ENCODE results near the gene BICRAL. TPM values are rescaled to one million over a fixed set of nuclear protein-coding genes. Genes with fewer than 3 reads are reported as not detected.

BICRAL gene
- total RNA-seq, 1 donor from 2014 or later = 14.4 TPM

- H3K36me3 Mint-ChIP-seq (ENCODE audit: insufficient read depth) = no peaks in the 10 kb centered on the region
- DNase-seq (ENCODE audit: low spot score, unreplicated experiment) = no peak
- H3K9me3 Mint-ChIP-seq (ENCODE audit: low read depth) = no peaks in the 10 kb centered on the region
- H3K4me1 Mint-ChIP-seq (ENCODE audit: low read depth) = peaks cover 7% of the 10 kb centered on the region
- H3K27ac Mint-ChIP-seq = no peak overlapping the region
- no peak overlapping the region for H3K4me3 Mint-ChIP-seq (ENCODE audit: low read depth)
- no peaks in the 10 kb centered on the region for H3K27me3 Mint-ChIP-seq
- no peak for TF ChIP-seq CTCF (IDR thresholded peaks at IDR 0.05; ENCODE audit: unreplicated experiment)
These were observed 4.6 kb upstream of the BICRAL start for GRCh38 chr6:42777126-42777822.

GRCh38 chr6:42778122-42778521 lies 3.7 kb upstream of the BICRAL start:
- Mint-ChIP-seq H3K27me3 (no peaks in the 10 kb centered on the region), H3K36me3 (ENCODE audit: insufficient read depth) (no peaks in the 10 kb centered on the region), H3K4me3 (ENCODE audit: low read depth) (no peak overlapping the region), H3K27ac (no peak overlapping the region), H3K9me3 (ENCODE audit: low read depth) (no peaks in the 10 kb centered on the region), H3K4me1 (ENCODE audit: low read depth) (peaks cover 7% of the 10 kb centered on the region)
- TF ChIP-seq CTCF (IDR thresholded peaks at IDR 0.05; ENCODE audit: unreplicated experiment) = no peak
- no peak for DNase-seq (ENCODE audit: low spot score, unreplicated experiment)

GRCh38 chr6:42779521-42779920 lies 2.3 kb upstream of the BICRAL start:
- TF ChIP-seq CTCF (IDR thresholded peaks at IDR 0.05; ENCODE audit: unreplicated experiment) = no peak
- no peak for DNase-seq (ENCODE audit: low spot score, unreplicated experiment)
- Mint-ChIP-seq H3K4me3 (ENCODE audit: low read depth) (no peak overlapping the region), H3K27ac (no peak overlapping the region), H3K9me3 (ENCODE audit: low read depth) (no peaks in the 10 kb centered on the region), H3K27me3 (no peaks in the 10 kb centered on the region), H3K4me1 (ENCODE audit: low read depth) (peaks cover 10% of the 10 kb centered on the region), H3K36me3 (ENCODE audit: insufficient read depth) (no peaks in the 10 kb centered on the region)

- peak overlapping the region; percentile 96 for H3K27ac Mint-ChIP-seq
- H3K4me1 Mint-ChIP-seq (ENCODE audit: low read depth) = peaks cover 20% of the 10 kb centered on the region
- no peaks in the 10 kb centered on the region for H3K9me3 Mint-ChIP-seq (ENCODE audit: low read depth)
- no peaks in the 10 kb centered on the region for H3K27me3 Mint-ChIP-seq
- no peak for TF ChIP-seq CTCF (IDR thresholded peaks at IDR 0.05; ENCODE audit: unreplicated experiment)
- H3K4me3 Mint-ChIP-seq (ENCODE audit: low read depth) = peak overlapping the region; percentile 94
- no peak for DNase-seq (ENCODE audit: low spot score, unreplicated experiment)
- H3K36me3 Mint-ChIP-seq (ENCODE audit: insufficient read depth) = no peaks in the 10 kb centered on the region
These were observed 381 bp upstream of the BICRAL start for GRCh38 chr6:42781546-42781795.

- H3K27ac Mint-ChIP-seq = peak overlapping the region; percentile 98
- TF ChIP-seq CTCF (IDR thresholded peaks at IDR 0.05; ENCODE audit: unreplicated experiment) = no peak
- peak overlapping the region; percentile 94 for H3K4me3 Mint-ChIP-seq (ENCODE audit: low read depth)
- peak; percentile 60 for DNase-seq (ENCODE audit: low spot score, unreplicated experiment)
- no peaks in the 10 kb centered on the region for H3K36me3 Mint-ChIP-seq (ENCODE audit: insufficient read depth)
- H3K9me3 Mint-ChIP-seq (ENCODE audit: low read depth) = no peaks in the 10 kb centered on the region
- H3K4me1 Mint-ChIP-seq (ENCODE audit: low read depth) = peaks cover 20% of the 10 kb centered on the region
- no peaks in the 10 kb centered on the region for H3K27me3 Mint-ChIP-seq
These were observed 881 bp downstream of the BICRAL start for GRCh38 chr6:42782689-42783176.
